ENCODE measurements around the gene KLHL36.

GRCh38 chr16:84665359-84665758, 17.0 kb downstream of the KLHL36 start:
- TF ChIP-seq POLR2A (IDR thresholded peaks at IDR 0.05) (no peak), CTCF (IDR thresholded peaks at IDR 0.05) (no peak)

All from vagina (tissue), 2 donors.